ENCODE data around the gene RABGEF1. TPM values are rescaled to one million over a fixed set of nuclear protein-coding genes. Genes with fewer than 3 reads are reported as not detected.

Gene RABGEF1
- total and polyA plus RNA-seq, 4 donors: 5.2 to 14.0 (median 7.7) TPM

GRCh38 chr7:66736892-66737291 lies 3.6 kb upstream of the RABGEF1 start:
- Histone ChIP-seq H3K4me1 (ENCODE audit: control insufficient read depth in 4 of 4, insufficient read depth in 4 of 4, low read length in 3 of 4) (peaks cover 0 to 4% (median 2%) of the 10 kb centered on the region in 4 donors), H3K4me3 (ENCODE audit: low read depth in 1 of 3, low read length in 3 of 3) (no peak overlapping the region), H3K9ac (ENCODE audit: low read depth in 1 of 2, low read length in 2 of 2) (no peak overlapping the region), H3K27ac (ENCODE audit: low read depth in 1 of 2, low read length in 2 of 2) (no peak overlapping the region), H3K9me3 (ENCODE audit: control insufficient read depth in 4 of 4, low read length in 3 of 4) (peaks cover 0 to 7% (median 3%) of the 10 kb centered on the region in 4 donors), H3K27me3 (ENCODE audit: control insufficient read depth in 4 of 4, insufficient read depth in 4 of 4, low read length in 3 of 4) (no peaks in the 10 kb centered on the region), H3K36me3 (ENCODE audit: control insufficient read depth in 4 of 4, insufficient read depth in 3 of 4, low read depth in 1 of 4, low read length in 3 of 4) (peaks cover 0 to 7% (median 0%) of the 10 kb centered on the region in 4 donors)
- no peak for DNase-seq (ENCODE audit: low spot score)
- no peak for TF ChIP-seq FOXA1 (IDR thresholded peaks at IDR 0.05)
- no peak for TF ChIP-seq NR2F2 (IDR thresholded peaks at IDR 0.05)
- WGBS: 98% methylated on average over 6 of the region's 6 CpGs

- Histone ChIP-seq H3K9me3 (ENCODE audit: control insufficient read depth in 4 of 4, low read length in 3 of 4) (peaks cover 0 to 7% (median 3%) of the 10 kb centered on the region in 4 donors), H3K4me3 (ENCODE audit: low read depth in 1 of 3, low read length in 3 of 3) (no peak overlapping the region), H3K4me1 (ENCODE audit: control insufficient read depth in 4 of 4, insufficient read depth in 4 of 4, low read length in 3 of 4) (peaks cover 0 to 4% (median 2%) of the 10 kb centered on the region in 4 donors), H3K27me3 (ENCODE audit: control insufficient read depth in 4 of 4, insufficient read depth in 4 of 4, low read length in 3 of 4) (no peaks in the 10 kb centered on the region), H3K36me3 (ENCODE audit: control insufficient read depth in 4 of 4, insufficient read depth in 3 of 4, low read depth in 1 of 4, low read length in 3 of 4) (peaks cover 0 to 7% (median 0%) of the 10 kb centered on the region in 4 donors), H3K9ac (ENCODE audit: low read depth in 1 of 2, low read length in 2 of 2) (no peak overlapping the region), H3K27ac (ENCODE audit: low read depth in 1 of 2, low read length in 2 of 2) (no peak overlapping the region)
- TF ChIP-seq GABPA (IDR thresholded peaks at IDR 0.05 in 1 of 2, conservative IDR thresholded peaks at IDR 0.05 in 1 of 2): no peak
- no peak for TF ChIP-seq CTCF (IDR thresholded peaks at IDR 0.05; ENCODE audit: low read depth, low read length, missing input control)
- TF ChIP-seq TAF1 (conservative IDR thresholded peaks at IDR 0.05): no peak
- TF ChIP-seq NR2F2 (IDR thresholded peaks at IDR 0.05): no peak
- no peak for TF ChIP-seq HNF4A (conservative IDR thresholded peaks at IDR 0.05)
- TF ChIP-seq YY1 (IDR thresholded peaks at IDR 0.05): no peak
- TF ChIP-seq FOXA1 (IDR thresholded peaks at IDR 0.05): no peak
- no peak for TF ChIP-seq RAD21 (IDR thresholded peaks at IDR 0.05)
- TF ChIP-seq SP1 (IDR thresholded peaks at IDR 0.05): no peak
- no peak for TF ChIP-seq ZBTB33 (IDR thresholded peaks at IDR 0.05)
- no peak for DNase-seq (ENCODE audit: low spot score)
- WGBS: 91% methylated on average over 6 of the region's 6 CpGs
Observed at GRCh38 chr7:66737667-66738066, 2.9 kb upstream of the RABGEF1 start.

GRCh38 chr7:66739477-66739876 lies 1.1 kb upstream of the RABGEF1 start:
- Histone ChIP-seq H3K4me1 (ENCODE audit: control insufficient read depth in 4 of 4, insufficient read depth in 4 of 4, low read length in 3 of 4) (peaks cover 0 to 4% (median 2%) of the 10 kb centered on the region in 4 donors), H3K4me3 (ENCODE audit: low read depth in 1 of 3, low read length in 3 of 3) (peak overlapping the region; percentile 75 to 95 (median 91)), H3K36me3 (ENCODE audit: control insufficient read depth in 4 of 4, insufficient read depth in 3 of 4, low read depth in 1 of 4, low read length in 3 of 4) (peaks cover 0 to 7% (median 0%) of the 10 kb centered on the region in 4 donors), H3K9ac (ENCODE audit: low read depth in 1 of 2, low read length in 2 of 2) (peak overlapping the region in 1 of 2 donors; percentile 85), H3K27ac (ENCODE audit: low read depth in 1 of 2, low read length in 2 of 2) (peak overlapping the region; percentile 92), H3K9me3 (ENCODE audit: control insufficient read depth in 4 of 4, low read length in 3 of 4) (peaks cover 0 to 7% (median 3%) of the 10 kb centered on the region in 4 donors), H3K27me3 (ENCODE audit: control insufficient read depth in 4 of 4, insufficient read depth in 4 of 4, low read length in 3 of 4) (no peaks in the 10 kb centered on the region)
- TF ChIP-seq RAD21 (IDR thresholded peaks at IDR 0.05) (no peak), MAX (IDR thresholded peaks at IDR 0.05) (no peak), RXRA (IDR thresholded peaks at IDR 0.05) (no peak), FOXA1 (IDR thresholded peaks at IDR 0.05) (no peak), ATF3 (IDR thresholded peaks at IDR 0.05) (no peak), HNF4A (conservative IDR thresholded peaks at IDR 0.05) (no peak), EGR1 (IDR thresholded peaks at IDR 0.05; ENCODE audit: low read depth in 2 of 2) (no peak), CTCF (IDR thresholded peaks at IDR 0.05; ENCODE audit: low read depth, low read length, missing input control) (no peak), TAF1 (conservative IDR thresholded peaks at IDR 0.05) (no peak), SP1 (IDR thresholded peaks at IDR 0.05) (no peak)
- no peak for DNase-seq (ENCODE audit: low spot score)
- 54% methylated on average over 14 of the region's 14 CpGs for WGBS
